GM19035 (cell line): Measurements from ENCODE around the gene SUPV3L1.
A peak's percentile ranks its signal among the peaks of the same experiment; 100 is the strongest.
"Not testable (repeated sequence)": the region's sequence is repeated elsewhere in the genome, so short reads cannot be mapped to it uniquely, and the experiment has no call there.

ENCODE experiments used
- ATAC-seq: cut with Tn5 transposase; IDR thresholded peaks from one replicate; pipeline ENCODE4 v1.9.1; 2021; ENCODE audit not compliant: unreplicated experiment

SUPV3L1 gene

DNA sequence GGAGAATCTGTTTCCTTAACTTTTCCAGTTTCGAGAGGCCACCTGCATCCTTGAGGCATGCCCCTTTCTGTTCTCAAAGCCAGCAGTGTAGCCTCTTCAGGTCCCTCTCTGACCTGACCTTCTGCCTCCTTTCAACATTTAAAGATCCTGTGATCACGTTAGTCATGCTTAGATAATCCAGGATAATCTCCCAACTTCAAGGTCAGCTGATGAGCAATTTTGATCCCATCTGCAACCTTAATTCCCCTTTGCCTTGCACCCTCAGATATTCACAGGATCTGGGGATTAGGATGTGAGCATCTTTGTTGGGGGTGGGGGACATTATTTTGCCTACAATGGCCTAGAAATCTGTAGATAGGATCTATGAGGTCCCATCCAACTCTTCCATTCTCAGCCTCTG, 48.1 kb downstream of the SUPV3L1 start:
- ATAC-seq = no peak

DNA sequence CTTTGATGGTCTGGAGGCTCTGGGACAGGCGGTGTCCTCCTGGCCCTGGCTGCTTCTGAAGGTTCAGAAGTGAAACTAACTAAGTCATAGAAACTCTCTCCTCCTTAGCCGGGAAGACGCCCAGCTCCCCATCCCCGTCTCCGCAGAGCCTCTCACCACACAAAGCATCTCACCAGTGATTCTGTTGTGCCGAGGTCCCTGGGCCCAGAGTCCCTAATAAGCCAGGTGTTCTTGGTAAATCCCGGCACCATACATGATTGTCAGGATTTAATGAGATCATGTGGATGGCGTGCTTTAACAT, 49.5 kb downstream of the SUPV3L1 start:
- no peak for ATAC-seq

DNA sequence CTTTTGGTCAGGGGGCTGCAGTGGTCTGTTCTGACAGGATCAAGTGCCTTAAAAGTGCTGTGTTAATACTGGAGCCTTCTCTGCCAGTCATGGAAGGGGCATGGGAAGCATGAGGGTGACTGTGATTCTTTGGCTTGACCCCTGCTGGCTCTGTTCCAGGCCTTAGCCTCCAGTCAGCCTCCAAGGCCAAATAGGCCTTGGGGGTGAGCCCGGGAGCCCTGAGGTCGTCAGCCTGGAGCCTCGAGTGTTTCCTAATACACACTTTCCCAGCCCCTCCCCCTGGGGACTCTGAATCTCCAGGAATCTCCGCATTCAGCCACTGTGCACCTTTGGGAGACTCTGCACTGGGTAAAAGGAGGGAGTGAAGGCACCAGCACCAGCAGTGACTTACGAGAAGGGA, 50.1 kb downstream of the SUPV3L1 start:
- ATAC-seq = no peak

GRCh38 chr10:69232252-69232651, 52.2 kb downstream of the SUPV3L1 start:
- ATAC-seq = no peak

- no peak for ATAC-seq
Observed at GRCh38 chr10:69232736-69233480, 52.9 kb downstream of the SUPV3L1 start.

DNA sequence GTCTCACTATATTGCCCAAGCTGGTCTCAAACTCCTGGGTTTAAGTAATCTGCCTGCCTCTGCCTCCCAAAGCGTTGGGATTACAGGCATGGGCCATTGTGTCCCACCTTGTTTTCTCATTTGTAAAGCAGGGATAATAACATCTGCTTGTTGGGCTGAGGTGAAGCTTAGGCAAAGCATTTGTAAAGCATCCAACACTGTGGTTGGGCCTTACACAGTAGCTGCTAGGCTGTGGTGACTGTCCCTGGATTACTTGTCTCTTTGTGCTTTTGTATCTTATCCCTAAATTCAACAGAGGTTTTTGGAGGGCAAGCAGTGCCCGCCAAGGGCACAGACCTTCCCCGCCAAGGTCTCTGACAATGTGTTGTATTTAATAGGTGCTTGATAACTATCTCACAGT, 54.4 kb downstream of the SUPV3L1 start:
- ATAC-seq = no peak

GRCh38 chr10:69237528-69238159, 57.6 kb downstream of the SUPV3L1 start:
- ATAC-seq = peak; percentile 93

DNA sequence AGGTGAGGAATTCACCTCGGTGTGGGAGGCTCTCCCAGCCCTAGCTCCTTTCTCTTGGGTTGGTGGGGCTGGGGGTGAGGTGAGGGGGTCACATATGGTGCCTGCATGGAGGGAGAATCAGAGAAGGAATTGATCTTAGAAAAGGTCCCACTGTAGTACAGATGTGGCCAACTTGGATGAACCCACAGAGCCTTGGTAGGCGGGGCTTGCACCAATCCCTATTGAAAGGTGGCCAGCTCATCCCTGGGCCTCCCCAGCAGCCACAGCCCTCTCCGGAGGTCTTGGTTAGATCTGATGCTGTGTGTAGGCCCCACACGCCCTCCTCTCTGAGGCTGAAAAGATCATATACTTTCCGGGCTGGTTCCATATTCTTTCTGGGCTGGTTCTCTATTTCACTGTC, 59.1 kb downstream of the SUPV3L1 start:
- ATAC-seq = no peak

DNA sequence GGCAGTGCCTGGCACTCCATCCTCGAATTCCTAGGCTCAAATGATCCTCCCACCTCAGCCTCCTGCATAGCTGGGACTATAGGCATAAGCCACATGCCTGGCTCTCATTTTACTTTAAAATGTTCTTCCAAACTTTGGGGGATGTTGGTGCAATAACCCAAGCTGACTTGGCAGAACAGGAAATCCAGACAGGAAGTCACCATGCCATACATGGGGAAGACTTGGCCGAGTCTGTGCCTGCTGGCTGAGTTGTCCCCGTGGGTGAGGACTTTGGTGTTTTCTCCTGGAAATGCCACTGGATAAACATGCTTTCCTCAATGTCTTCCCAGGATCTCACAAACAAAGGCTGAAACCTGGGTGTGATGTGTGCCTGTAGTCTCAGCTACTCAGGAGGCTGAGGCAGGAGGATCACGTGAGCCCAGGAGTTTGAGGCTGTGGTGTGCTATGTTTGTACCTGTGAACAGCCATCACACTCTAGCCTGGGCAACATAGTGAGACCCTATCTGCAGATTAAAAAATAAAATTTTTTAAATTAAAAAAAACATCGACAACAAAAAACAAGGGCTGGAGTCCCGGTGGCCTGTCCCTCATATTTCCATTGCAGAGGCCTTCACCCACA, 59.9 kb downstream of the SUPV3L1 start:
- ATAC-seq = no peak

DNA sequence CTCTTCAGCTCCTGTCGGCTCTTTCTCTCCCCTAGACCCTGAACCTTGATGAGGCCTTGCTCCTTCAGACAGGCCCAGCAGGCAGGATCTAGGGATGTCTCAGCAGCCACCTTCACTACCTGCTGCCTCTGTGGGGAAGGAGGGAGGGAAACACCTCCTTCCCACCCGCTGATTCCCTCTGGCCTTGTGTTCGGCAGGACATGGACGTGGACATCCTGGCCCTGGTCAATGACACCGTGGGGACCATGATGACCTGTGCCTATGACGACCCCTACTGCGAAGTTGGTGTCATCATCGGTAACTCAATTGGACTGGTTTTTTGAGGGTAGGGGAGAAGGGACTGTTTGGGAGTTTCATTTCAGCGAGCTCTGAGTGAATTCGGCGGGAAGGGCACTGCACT, 60.4 kb downstream of the SUPV3L1 start:
- ATAC-seq = no peak

- no peak for ATAC-seq
Observed at GRCh38 chr10:69241575-69241974, 61.5 kb downstream of the SUPV3L1 start.

GRCh38 chr10:69242040-69242851, 62.2 kb downstream of the SUPV3L1 start:
- ATAC-seq = no peak

DNA sequence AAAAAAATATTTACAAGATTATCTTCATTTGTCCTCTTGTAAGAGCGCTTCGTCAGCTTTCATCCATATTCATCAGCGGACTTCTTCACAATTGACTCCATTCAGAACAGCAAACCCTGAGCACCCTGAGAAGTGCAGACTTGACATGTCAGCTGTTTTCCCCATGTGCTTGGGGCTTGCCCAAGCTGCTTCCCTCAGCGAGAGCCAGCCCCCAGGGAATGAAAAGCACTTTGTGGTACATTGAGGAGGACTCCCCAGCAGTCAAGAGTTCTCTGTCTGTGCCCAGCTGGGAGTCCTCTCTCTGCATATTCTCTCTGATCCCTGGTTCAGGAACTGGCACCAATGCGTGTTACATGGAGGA, 62.8 kb downstream of the SUPV3L1 start:
- no peak for ATAC-seq

GRCh38 chr10:69243817-69244216, 63.8 kb downstream of the SUPV3L1 start:
- ATAC-seq = no peak

GRCh38 chr10:69246036-69246435, 66.0 kb downstream of the SUPV3L1 start:
- no peak for ATAC-seq

DNA sequence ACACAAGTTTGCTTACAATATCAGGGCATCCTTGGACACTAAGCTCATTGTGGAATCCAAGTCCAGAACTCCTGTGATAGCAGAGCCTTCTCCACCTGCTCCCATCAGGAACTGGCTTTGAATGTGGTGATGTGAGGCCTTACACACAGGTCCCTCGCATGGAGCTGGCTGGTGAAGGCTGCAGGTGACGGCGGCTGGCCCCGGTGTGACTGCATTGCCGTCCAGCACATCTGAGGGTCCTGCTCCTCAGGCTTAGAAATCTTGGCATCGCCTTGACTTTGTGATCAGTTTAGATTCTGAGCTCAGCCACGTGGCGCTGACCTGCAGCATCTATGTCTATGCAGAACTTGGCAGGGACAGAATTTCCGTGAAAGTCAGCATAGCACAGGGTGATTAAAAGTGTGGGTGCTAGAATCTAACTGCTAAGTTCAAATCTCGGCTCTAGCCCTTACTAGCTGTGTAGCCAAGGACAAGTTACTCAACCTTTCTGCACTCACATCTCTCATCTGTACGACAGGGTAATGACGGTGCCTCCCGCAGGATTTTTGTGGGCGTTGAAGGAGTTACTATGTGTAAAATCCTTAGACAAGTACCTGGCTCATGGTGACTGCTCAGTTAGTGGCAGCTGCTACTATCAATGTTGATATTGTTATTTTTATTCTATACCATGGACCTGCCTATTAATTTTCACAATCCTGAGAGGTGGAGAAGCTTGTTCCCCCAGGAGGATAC, 66.7 kb downstream of the SUPV3L1 start:
- no peak for ATAC-seq

- ATAC-seq = no peak
Observed at GRCh38 chr10:69247313-69247710, 67.3 kb downstream of the SUPV3L1 start.

DNA sequence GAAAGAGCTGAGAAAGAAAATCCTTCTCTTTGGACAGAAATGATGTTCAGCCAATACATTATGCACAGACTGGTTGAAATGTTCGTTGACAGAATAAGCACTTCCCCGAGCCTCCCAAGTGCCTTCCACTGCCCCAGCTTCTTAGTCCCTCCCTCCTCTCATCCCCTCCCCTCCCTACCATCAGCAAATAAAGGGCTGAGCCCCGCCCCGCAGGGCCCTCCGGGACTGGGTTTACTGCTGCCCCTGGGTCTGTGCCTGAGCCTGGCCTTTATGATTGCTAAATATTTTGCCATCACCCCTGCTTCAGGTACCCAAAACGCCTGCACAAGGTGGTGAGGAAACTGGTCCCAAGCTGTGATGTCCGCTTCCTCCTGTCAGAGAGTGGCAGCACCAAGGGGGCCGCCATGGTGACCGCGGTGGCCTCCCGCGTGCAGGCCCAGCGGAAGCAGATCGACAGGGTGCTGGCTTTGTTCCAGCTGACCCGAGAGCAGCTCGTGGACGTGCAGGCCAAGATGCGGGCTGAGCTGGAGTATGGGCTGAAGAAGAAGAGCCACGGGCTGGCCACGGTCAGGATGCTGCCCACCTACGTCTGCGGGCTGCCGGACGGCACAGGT, 68.2 kb downstream of the SUPV3L1 start:
- ATAC-seq = no peak

GRCh38 chr10:69250041-69250440, 70.0 kb downstream of the SUPV3L1 start:
- ATAC-seq = no peak

- not testable (repeated sequence) for ATAC-seq
Observed at GRCh38 chr10:69251417-69251816, 71.4 kb downstream of the SUPV3L1 start.

DNA sequence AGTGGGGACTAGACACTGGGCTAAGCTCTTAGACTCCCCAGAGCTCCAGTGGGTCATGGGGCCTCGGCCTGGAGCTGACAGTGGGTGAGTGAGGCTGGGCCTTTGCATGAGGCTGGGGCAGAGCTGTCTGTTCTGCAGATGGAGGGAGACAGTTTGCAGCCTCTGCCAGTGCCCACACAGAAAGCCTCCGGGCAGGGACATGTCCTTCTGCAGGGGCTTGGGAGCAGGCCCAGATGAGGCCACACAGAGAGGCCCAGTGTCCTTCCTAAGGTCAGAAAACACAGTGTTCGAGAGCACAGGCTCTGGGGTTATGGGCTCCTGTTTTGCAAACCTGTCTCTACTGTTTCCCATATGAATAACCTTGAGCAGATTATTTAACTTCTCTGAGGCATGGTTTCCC, 73.1 kb downstream of the SUPV3L1 start:
- no peak for ATAC-seq
